Transverse colon (tissue), 4 donors: ENCODE measurements around the gene GATA2. TPM values are rescaled to one million over a fixed set of nuclear protein-coding genes. Genes with fewer than 3 reads are reported as not detected.

Source experiments
- DNase-seq: peaks from one replicate; pipeline ENCODE4 v3.0.0-alpha.2; 2019
- H3K27ac ChIP-seq, 4 donors: fragments of 200-600 bp; sonication (generic); 2 replicates each; pipeline ENCODE4 v1.5.1; 2016 to 2018; ENCODE audit warnings: inconsistent platforms in 4 of 4
- H3K27me3 ChIP-seq: fragments of 200-600 bp; sonication (generic); 2 replicates; pipeline ENCODE4 v1.5.1; 2017; ENCODE audit warnings: inconsistent platforms
- H3K36me3 ChIP-seq, 4 donors: fragments of 200-600 bp; sonication (generic); 2 replicates each; pipeline ENCODE4 v1.5.1; 2017 to 2019; ENCODE audit warnings: inconsistent platforms in 4 of 4
- H3K4me1 ChIP-seq, 4 donors: fragments of 200-600 bp; sonication (generic); 2 replicates each; pipeline ENCODE4 v1.5.1; 2017 to 2020; ENCODE audit warnings: inconsistent platforms in 4 of 4
- H3K4me3 ChIP-seq, 4 donors: fragments of 200-600 bp; sonication (generic); 1 replicate in 1 of 4; 2 replicates in 3 of 4; pipeline versions ENCODE4 v1.5.1 to v1.6.1; 2017 to 2019; ENCODE audit warnings: inconsistent platforms in 4 of 4
- H3K9me3 ChIP-seq, 2 donors: fragments of 200-600 bp; sonication (generic); 2 replicates each; pipeline ENCODE4 v1.5.1; 2017 to 2019; ENCODE audit warnings: inconsistent platforms in 2 of 2
- CTCF ChIP-seq, 5 experiments: fragments of 200-600 bp in 3 of 5; fragments of 450-650 bp in 2 of 5; sonication (generic) in 3 of 5; IDR thresholded peaks; 1 replicate in 2 of 5; 2 replicates in 3 of 5; pipeline ENCODE4 v1.5.1; 2016 to 2017; ENCODE audit warnings: antibody characterized with exemption in 5 of 5, inconsistent platforms in 3 of 5, mild to moderate bottlenecking in 2 of 5, moderate library complexity in 1 of 5
- EP300 ChIP-seq: sonication (generic); formaldehyde crosslinking; IDR thresholded peaks from one replicate; pipeline ENCODE4 v1.6.1; 2017; ENCODE audit warnings: antibody characterized with exemption, low read depth
- POLR2A ChIP-seq: fragments of 450-650 bp; IDR thresholded peaks from one replicate; pipeline ENCODE4 v1.6.1; 2016; ENCODE audit warnings: antibody characterized with exemption, mild to moderate bottlenecking, moderate library complexity
- POLR2AphosphoS5 ChIP-seq, 3 donors: sonication (generic); formaldehyde crosslinking; IDR thresholded peaks; one replicate each; pipeline ENCODE4 v1.6.1; 2016; ENCODE audit warnings: antibody characterized with exemption in 3 of 3
- WGBS, 2 donors: methylation state at CpG; one replicate each; pipeline ENCODE4 v1.1.5; 2018; ENCODE audit warnings: low coverage in 1 of 2; 5-methylcytosine and 5-hydroxymethylcytosine counted together
- in situ Hi-C, 4 donors: fragments of 200-750 bp; cut with MboI; loops; one replicate each; pipeline versions ENCODE4 v1.15.0 to v1.15.1; 2017; ENCODE audit warnings: low sequenced_read_pairs in 3 of 4, low pct_ligation_motif_present in 1 of 4, low pct_unique_long_range_greater_than_20kb in 1 of 4
- intact Hi-C: fragments of 100-400 bp; cut with DNase I; formaldehyde crosslinking; loops from one replicate; pipeline ENCODE4 v1.15.1; 2023; ENCODE audit warnings: low total_unique reads
- total RNA-seq, 4 donors: library from RNA; depleted of rRNA; stranded (reverse); fragments of >200 nt; gene quantifications; one replicate each; pipeline ENCODE4 v1.1.0, GENCODE V29; 2016

The GATA2 gene
- total RNA-seq, 4 donors from 2014 or later = 1.8 to 8.2 (median 2.9) TPM

DNA sequence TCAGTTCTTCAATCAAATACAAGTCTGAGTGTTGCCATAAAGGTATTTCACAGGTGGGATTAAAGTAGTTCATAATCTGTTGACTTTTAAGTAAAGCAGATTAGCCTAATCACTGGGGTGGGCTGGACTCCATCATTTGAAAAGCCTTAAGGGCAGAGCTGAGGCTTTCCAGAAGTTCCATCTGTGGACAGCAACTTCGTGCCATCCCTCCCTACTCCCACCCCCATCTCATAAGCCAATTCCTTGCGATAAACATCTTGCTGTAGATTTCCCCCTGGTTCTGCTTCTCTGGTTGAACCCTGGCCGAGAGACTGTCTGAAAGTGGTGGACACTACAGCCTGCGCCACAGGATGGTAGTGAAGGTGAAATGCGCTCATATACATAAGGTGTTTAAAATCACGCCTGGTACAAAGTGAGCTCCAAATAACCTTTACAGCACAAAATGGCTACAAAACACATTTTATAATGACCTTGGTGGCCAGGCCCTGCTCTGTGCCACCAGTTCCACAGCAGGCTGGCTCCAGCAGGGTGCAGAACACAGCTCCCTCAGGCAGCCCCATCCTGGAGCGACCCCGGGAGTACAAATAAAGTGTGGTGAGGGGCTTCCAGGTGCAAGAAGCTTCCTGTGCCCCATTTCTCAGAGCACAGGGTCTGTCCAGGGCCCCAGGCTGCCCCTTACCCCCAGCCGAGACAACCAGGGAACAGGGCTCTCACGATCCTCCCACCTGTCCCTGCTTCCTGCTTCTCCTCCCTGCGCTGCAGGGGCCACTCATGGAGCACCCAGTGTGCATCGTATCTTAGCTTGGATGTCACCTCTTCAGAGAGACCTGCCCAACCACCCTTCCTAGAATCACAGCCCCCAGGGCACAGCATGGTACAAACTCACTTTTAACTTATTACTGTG, 25.8 kb upstream of the GATA2 start:
- WGBS, 2 donors = 72% methylated on average over 12 of the region's 12 CpGs; no CpG with 5 or more reads in 1 of the 2 donors
- in situ Hi-C loops = no loop called here

GRCh38 chr3:128517648-128518047, 24.6 kb upstream of the GATA2 start:
- H3K4me1 ChIP-seq = no peaks in the 10 kb centered on the region
- H3K27ac ChIP-seq = no peak overlapping the region
- H3K36me3 ChIP-seq = no peaks in the 10 kb centered on the region
- DNase-seq = no peak
- H3K4me3 ChIP-seq = no peak overlapping the region
- 71% methylated on average over 4 of the region's 4 CpGs; no CpG with 5 or more reads in 1 of the 2 donors for WGBS, 2 donors
- H3K9me3 ChIP-seq = peaks cover 5 to 6% of the 10 kb centered on the region in 2 donors
- peaks cover 52% of the 10 kb centered on the region for H3K27me3 ChIP-seq
- in situ Hi-C loops (no loop called here), intact Hi-C loops (no loop called here)
- TF ChIP-seq POLR2AphosphoS5 (IDR thresholded peaks at IDR 0.05) (no peak), CTCF (IDR thresholded peaks at IDR 0.05) (no peak)

More for the DNA sequence above, 25.8 kb upstream of the GATA2 start:
- DNase-seq = no peak
- no peak overlapping the region for H3K27ac ChIP-seq
- TF ChIP-seq POLR2AphosphoS5 (IDR thresholded peaks at IDR 0.05) (no peak), EP300 (no peak), POLR2A (no peak), CTCF (IDR thresholded peaks at IDR 0.05) (no peak)
- H3K4me3 ChIP-seq = no peak overlapping the region
- H3K36me3 ChIP-seq = no peaks in the 10 kb centered on the region
- peaks cover 44% of the 10 kb centered on the region for H3K27me3 ChIP-seq
- H3K9me3 ChIP-seq = peaks cover 5% of the 10 kb centered on the region in 2 donors
- H3K4me1 ChIP-seq = no peaks in the 10 kb centered on the region
- intact Hi-C loops = no loop called here

GRCh38 chr3:128515967-128516366, 23.0 kb upstream of the GATA2 start:
- no peak for TF ChIP-seq CTCF (IDR thresholded peaks at IDR 0.05)
- TF ChIP-seq POLR2A = no peak
- TF ChIP-seq POLR2AphosphoS5 (IDR thresholded peaks at IDR 0.05) = no peak
- TF ChIP-seq EP300 = no peak
- no peak for DNase-seq
- intact Hi-C loops = no loop called here
- H3K36me3 ChIP-seq = no peaks in the 10 kb centered on the region
- peaks cover 51% of the 10 kb centered on the region for H3K27me3 ChIP-seq
- no peak overlapping the region for H3K4me3 ChIP-seq
- in situ Hi-C loops = no loop called here
- H3K9me3 ChIP-seq = peaks cover 5 to 6% of the 10 kb centered on the region in 2 donors
- no peak overlapping the region for H3K27ac ChIP-seq
- H3K4me1 ChIP-seq = no peaks in the 10 kb centered on the region
- WGBS, 2 donors = 94 to 100% methylated on average over 1 of the region's 1 CpG

GRCh38 chr3:128508852-128509251, 15.9 kb upstream of the GATA2 start:
- in situ Hi-C loops = no loop called here
- intact Hi-C loops = loop anchor here (1.0 kb wide), 1 partner anchor 69 kb away; no protein-coding TSS in a partner anchor
- TF ChIP-seq POLR2AphosphoS5 (IDR thresholded peaks at IDR 0.05) (no peak), POLR2A (no peak)
- no peak for DNase-seq
- Histone ChIP-seq H3K27ac (no peak overlapping the region), H3K9me3 (peaks cover 0 to 1% of the 10 kb centered on the region in 2 donors), H3K27me3 (peaks cover 29% of the 10 kb centered on the region), H3K4me3 (no peak overlapping the region), H3K4me1 (no peaks in the 10 kb centered on the region), H3K36me3 (no peaks in the 10 kb centered on the region)
- 89% methylated on average over 5 of the region's 5 CpGs; no CpG with 5 or more reads in 1 of the 2 donors for WGBS, 2 donors
